ENCODE results near the gene ZNF384.
"Not testable (repeated sequence)": the region's sequence is repeated elsewhere in the genome, so short reads cannot be mapped to it uniquely, and the experiment has no call there.

Gene ZNF384

DNA sequence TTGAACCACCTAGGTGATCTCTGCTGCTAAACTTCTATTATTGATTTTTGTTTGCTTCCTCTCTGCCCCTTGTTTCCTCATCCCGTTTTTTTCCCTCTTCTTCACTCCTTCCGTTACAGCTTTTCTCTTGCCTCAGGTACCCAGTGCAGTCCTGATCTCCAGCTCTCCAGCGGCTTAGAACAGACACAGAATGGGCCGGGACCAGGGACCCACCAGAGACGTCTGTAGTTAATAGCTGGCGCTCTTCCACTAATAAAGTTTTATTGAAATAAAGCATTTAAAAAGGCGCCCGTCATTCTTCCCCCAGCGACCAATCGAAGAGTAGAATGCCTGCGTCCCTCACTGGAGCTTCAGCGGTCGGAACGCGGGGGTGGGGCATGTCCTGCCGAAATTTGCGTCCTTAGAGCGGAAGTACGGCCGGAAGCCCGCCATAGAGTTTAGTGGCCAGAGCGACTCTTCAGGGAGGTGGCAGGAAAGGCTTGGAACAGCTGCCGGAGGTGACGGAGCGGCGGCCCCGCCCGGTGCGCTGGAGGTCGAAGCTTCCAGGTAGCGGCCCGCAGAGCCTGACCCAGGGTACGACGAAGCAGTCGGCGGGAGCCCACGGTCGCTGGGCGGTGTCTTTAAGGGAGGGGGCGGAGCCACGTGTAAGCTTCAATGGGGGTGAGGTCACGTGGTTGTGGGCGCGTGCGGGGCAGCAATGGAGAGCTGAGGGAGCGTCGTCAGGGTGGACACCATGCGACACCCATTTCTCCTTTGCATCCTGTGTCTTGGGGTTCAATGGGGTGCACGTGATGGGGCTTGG lies 34.6 kb upstream of the ZNF384 start, which contains the start of gene COPS7A:
COPS7A (plus strand) TSS at position 440 of the 802 bp plus-strand sequence. CDS start 611 bp downstream, outside the sequence.
- H3K4me2 ChIP-seq (ENCODE audit: low read length): peak within 1 kb of the TSS; percentile 75
- H3K9me3 ChIP-seq (ENCODE audit: insufficient read depth, low read depth, low read length): peaks cover 2% of the 10 kb centered on the region
- peak within 1 kb of the TSS; percentile 1 for H2BK12ac ChIP-seq (ENCODE audit: low read length)
- H2BK5ac ChIP-seq (ENCODE audit: low read depth, low read length, poor library complexity): no peak within 1 kb of the TSS
- H3K23ac ChIP-seq (ENCODE audit: low read length): no peak within 1 kb of the TSS
- peaks cover 4 to 5% of the 10 kb centered on the region in 2 experiments for H3K4me1 ChIP-seq (ENCODE audit: control insufficient read depth in 1 of 2, insufficient read depth in 2 of 2, low read length in 2 of 2)
- H2AFZ ChIP-seq (ENCODE audit: insufficient read depth, low read length, poor library complexity): peak within 1 kb of the TSS; percentile 100
- peak; percentile 99 for DNase-seq
- H3K9ac ChIP-seq (ENCODE audit: low read length): peak within 1 kb of the TSS; percentile 66
- WGBS (ENCODE audit: extremely low coverage, insufficient coverage, insufficient read length): no CpG with 5 or more reads among the region's 49 CpGs
- H3K79me1 ChIP-seq (ENCODE audit: low read length): peaks cover 9% of the 10 kb centered on the region
- H4K8ac ChIP-seq (ENCODE audit: low read depth, low read length): peak within 1 kb of the TSS; percentile 100
- H2AK5ac ChIP-seq (ENCODE audit: low read length): peak within 1 kb of the TSS; percentile 67
- H3K36me3 ChIP-seq (ENCODE audit: control insufficient read depth in 1 of 2, insufficient read depth in 2 of 2, low read length in 2 of 2): peaks cover 2 to 10% of the 10 kb centered on the region in 2 experiments
- H3K14ac ChIP-seq (ENCODE audit: low read length): peak within 1 kb of the TSS; percentile 63
- H3K27me3 ChIP-seq (ENCODE audit: insufficient read depth, low read length): no peaks in the 10 kb centered on the region
- peak within 1 kb of the TSS; percentile 95 for H4K12ac ChIP-seq (ENCODE audit: low read depth, low read length)
- peak within 1 kb of the TSS; percentile 81 for H3K18ac ChIP-seq (ENCODE audit: low read length)
- H2BK120ac ChIP-seq (ENCODE audit: insufficient read depth, low read length, poor library complexity): no peak within 1 kb of the TSS
- H3K4me3 ChIP-seq (ENCODE audit: low read depth, low read length): peak within 1 kb of the TSS; percentile 71
- peaks cover 4% of the 10 kb centered on the region for H3K79me2 ChIP-seq (ENCODE audit: control insufficient read depth, insufficient read depth, low read length, poor library complexity)
- peak within 1 kb of the TSS; percentile 83 for H3K4ac ChIP-seq (ENCODE audit: low read depth, low read length)
- peak within 1 kb of the TSS; percentile 78 for H3K27ac ChIP-seq (ENCODE audit: low read depth, low read length)
- peak within 1 kb of the TSS; percentile 76 for H4K91ac ChIP-seq (ENCODE audit: low read depth, low read length)

- Histone ChIP-seq H4K12ac (ENCODE audit: low read depth, low read length) (no peak overlapping the region), H3K27me3 (ENCODE audit: insufficient read depth, low read length) (no peaks in the 10 kb centered on the region), H3K4ac (ENCODE audit: low read depth, low read length) (no peak overlapping the region), H4K8ac (ENCODE audit: low read depth, low read length) (no peak overlapping the region), H3K18ac (ENCODE audit: low read length) (no peak overlapping the region), H3K79me1 (ENCODE audit: low read length) (peaks cover 9% of the 10 kb centered on the region), H2BK5ac (ENCODE audit: low read depth, low read length, poor library complexity) (no peak overlapping the region), H3K14ac (ENCODE audit: low read length) (no peak overlapping the region), H4K91ac (ENCODE audit: low read depth, low read length) (no peak overlapping the region), H3K23ac (ENCODE audit: low read length) (no peak overlapping the region), H2BK12ac (ENCODE audit: low read length) (no peak overlapping the region), H3K36me3 (ENCODE audit: control insufficient read depth in 1 of 2, insufficient read depth in 2 of 2, low read length in 2 of 2) (peaks cover 0 to 3% of the 10 kb centered on the region in 2 experiments), H2BK120ac (ENCODE audit: insufficient read depth, low read length, poor library complexity) (no peak overlapping the region), H3K4me2 (ENCODE audit: low read length) (no peak overlapping the region), H3K27ac (ENCODE audit: low read depth, low read length) (no peak overlapping the region), H2AFZ (ENCODE audit: insufficient read depth, low read length, poor library complexity) (no peak overlapping the region), H3K79me2 (ENCODE audit: control insufficient read depth, insufficient read depth, low read length, poor library complexity) (peaks cover 4% of the 10 kb centered on the region), H3K4me1 (ENCODE audit: control insufficient read depth in 1 of 2, insufficient read depth in 2 of 2, low read length in 2 of 2) (peaks cover 4 to 5% of the 10 kb centered on the region in 2 experiments), H2AK5ac (ENCODE audit: low read length) (no peak overlapping the region), H3K9me3 (ENCODE audit: insufficient read depth, low read depth, low read length) (peaks cover 2% of the 10 kb centered on the region), H3K9ac (ENCODE audit: low read length) (no peak overlapping the region), H3K4me3 (ENCODE audit: low read depth, low read length) (no peak overlapping the region)
- no CpG with 5 or more reads among the region's 3 CpGs for WGBS (ENCODE audit: extremely low coverage, insufficient coverage, insufficient read length)
- DNase-seq: no peak
Observed at GRCh38 chr12:6722863-6723262, 33.7 kb upstream of the ZNF384 start.

DNA sequence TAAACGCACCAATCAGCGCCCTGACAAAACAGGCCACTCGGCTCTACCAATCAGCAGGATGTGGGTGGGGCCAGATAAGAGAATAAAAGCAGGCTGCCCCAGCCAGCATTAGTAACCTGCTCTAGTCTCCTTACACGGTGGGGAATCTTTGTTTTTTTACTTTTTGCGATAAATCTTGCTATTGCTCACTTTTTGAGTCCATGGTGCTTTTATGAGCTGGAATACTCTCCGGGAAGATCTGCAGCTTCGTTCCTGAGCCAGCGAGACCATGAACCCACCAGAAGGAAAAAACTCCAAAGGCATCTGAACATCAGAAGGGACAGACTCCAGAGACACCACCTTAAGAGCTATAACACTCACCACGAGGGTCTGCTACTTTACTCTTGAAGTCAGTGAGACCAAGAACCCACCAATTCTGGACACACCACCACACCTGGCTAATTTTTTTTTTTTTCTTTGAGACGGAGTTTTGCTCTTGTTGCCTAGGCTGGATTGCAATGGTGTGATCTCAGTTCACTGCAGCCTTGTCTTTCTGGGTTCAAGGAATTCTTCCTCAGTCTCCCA lies 27.8 kb upstream of the ZNF384 start:
- DNase-seq: no peak

GRCh38 chr12:6716031-6716873 lies 27.1 kb upstream of the ZNF384 start:
- H2AK5ac ChIP-seq (ENCODE audit: low read length); H3K27me3 ChIP-seq (ENCODE audit: insufficient read depth, low read length); H4K12ac ChIP-seq (ENCODE audit: low read depth, low read length); H3K9me3 ChIP-seq (ENCODE audit: insufficient read depth, low read depth, low read length); H3K79me2 ChIP-seq (ENCODE audit: control insufficient read depth, insufficient read depth, low read length, poor library complexity); H3K23ac ChIP-seq (ENCODE audit: low read length); H4K8ac ChIP-seq (ENCODE audit: low read depth, low read length); H3K14ac ChIP-seq (ENCODE audit: low read length); H2BK120ac ChIP-seq (ENCODE audit: insufficient read depth, low read length, poor library complexity); H3K79me1 ChIP-seq (ENCODE audit: low read length); H3K4me3 ChIP-seq (ENCODE audit: low read depth, low read length); H4K91ac ChIP-seq (ENCODE audit: low read depth, low read length); H2AFZ ChIP-seq (ENCODE audit: insufficient read depth, low read length, poor library complexity); H3K18ac ChIP-seq (ENCODE audit: low read length); H3K9ac ChIP-seq (ENCODE audit: low read length); DNase-seq; H3K4me2 ChIP-seq (ENCODE audit: low read length); H3K27ac ChIP-seq (ENCODE audit: low read depth, low read length); H3K36me3 ChIP-seq (ENCODE audit: control insufficient read depth in 1 of 2, insufficient read depth in 2 of 2, low read length in 2 of 2); H2BK5ac ChIP-seq (ENCODE audit: low read depth, low read length, poor library complexity); H3K4ac ChIP-seq (ENCODE audit: low read depth, low read length); H2BK12ac ChIP-seq (ENCODE audit: low read length); H3K4me1 ChIP-seq (ENCODE audit: control insufficient read depth in 1 of 2, insufficient read depth in 2 of 2, low read length in 2 of 2): not testable (repeated sequence)
- no CpG with 5 or more reads among the region's 41 CpGs for WGBS (ENCODE audit: extremely low coverage, insufficient coverage, insufficient read length)

More for the DNA sequence above, 27.8 kb upstream of the ZNF384 start:
- Histone ChIP-seq H2BK12ac (ENCODE audit: low read length) (no peak overlapping the region), H3K27ac (ENCODE audit: low read depth, low read length) (no peak overlapping the region), H2BK120ac (ENCODE audit: insufficient read depth, low read length, poor library complexity) (no peak overlapping the region), H3K4ac (ENCODE audit: low read depth, low read length) (no peak overlapping the region), H3K9ac (ENCODE audit: low read length) (peak overlapping the region; percentile 22), H3K36me3 (ENCODE audit: control insufficient read depth in 1 of 2, insufficient read depth in 2 of 2, low read length in 2 of 2) (no peaks in the 10 kb centered on the region), H3K4me3 (ENCODE audit: low read depth, low read length) (no peak overlapping the region), H4K91ac (ENCODE audit: low read depth, low read length) (no peak overlapping the region), H3K79me2 (ENCODE audit: control insufficient read depth, insufficient read depth, low read length, poor library complexity) (no peaks in the 10 kb centered on the region), H3K27me3 (ENCODE audit: insufficient read depth, low read length) (no peaks in the 10 kb centered on the region), H3K79me1 (ENCODE audit: low read length) (no peaks in the 10 kb centered on the region), H4K12ac (ENCODE audit: low read depth, low read length) (no peak overlapping the region), H3K18ac (ENCODE audit: low read length) (no peak overlapping the region), H2BK5ac (ENCODE audit: low read depth, low read length, poor library complexity) (no peak overlapping the region), H3K23ac (ENCODE audit: low read length) (no peak overlapping the region), H2AK5ac (ENCODE audit: low read length) (no peak overlapping the region), H3K14ac (ENCODE audit: low read length) (no peak overlapping the region), H3K4me2 (ENCODE audit: low read length) (no peak overlapping the region), H2AFZ (ENCODE audit: insufficient read depth, low read length, poor library complexity) (no peak overlapping the region), H3K9me3 (ENCODE audit: insufficient read depth, low read depth, low read length) (peaks cover 2% of the 10 kb centered on the region), H3K4me1 (ENCODE audit: control insufficient read depth in 1 of 2, insufficient read depth in 2 of 2, low read length in 2 of 2) (no peaks in the 10 kb centered on the region), H4K8ac (ENCODE audit: low read depth, low read length) (no peak overlapping the region)
- WGBS (ENCODE audit: extremely low coverage, insufficient coverage, insufficient read length): no CpG with 5 or more reads among the region's 10 CpGs

All from trophoblast cell (in vitro differentiated cells and primary cell).